GM18867 (cell line): ENCODE results near the gene INCA1.
"Not testable (repeated sequence)": the region's sequence is repeated elsewhere in the genome, so short reads cannot be mapped to it uniquely, and the experiment has no call there.

ENCODE experiments used
- ATAC-seq: cut with Tn5 transposase; IDR thresholded peaks from one replicate; pipeline ENCODE4 v1.9.1; 2021; ENCODE audit warnings: mild to moderate bottlenecking, moderate library complexity; ENCODE audit not compliant: unreplicated experiment

Gene INCA1

GRCh38 chr17:4997302-4998026, at the start of gene INCA1, which contains the start of gene KIF1C:
INCA1 (minus strand) TSS chr17:4997522; CDS start chr17:4994437, 3,085 bp downstream.
KIF1C (plus strand) TSS chr17:4997950; CDS start chr17:5000247, 2,297 bp downstream.
- ATAC-seq = peak; percentile 82

- no peak for ATAC-seq
Observed at GRCh38 chr17:5045496-5045895, 48.2 kb upstream of the INCA1 start.

- no peak for ATAC-seq
Observed at GRCh38 chr17:5044630-5045029, 47.3 kb upstream of the INCA1 start.

GRCh38 chr17:5043524-5043923, 46.2 kb upstream of the INCA1 start:
- no peak for ATAC-seq

- ATAC-seq = no peak
Observed at GRCh38 chr17:5042157-5043022, 45.1 kb upstream of the INCA1 start.

- ATAC-seq = no peak
Observed at GRCh38 chr17:5035315-5035714, 38.0 kb upstream of the INCA1 start, which contains the start of gene SLC52A1. SLC52A1 (minus strand) TSS chr17:5035426; CDS start chr17:5034606, 820 bp downstream.

GRCh38 chr17:5034651-5035050, 37.3 kb upstream of the INCA1 start:
- no peak for ATAC-seq

GRCh38 chr17:5034063-5034462, 36.7 kb upstream of the INCA1 start:
- ATAC-seq = no peak

GRCh38 chr17:5033352-5034015, 36.2 kb upstream of the INCA1 start:
- no peak for ATAC-seq

GRCh38 chr17:5032865-5033264, 35.5 kb upstream of the INCA1 start:
- no peak for ATAC-seq

- peak; percentile 55 for ATAC-seq
Observed at GRCh38 chr17:5031365-5032082, 34.2 kb upstream of the INCA1 start.

- ATAC-seq = not testable (repeated sequence)
Observed at GRCh38 chr17:5030168-5030567, 32.8 kb upstream of the INCA1 start.

GRCh38 chr17:5027916-5028315, 30.6 kb upstream of the INCA1 start:
- ATAC-seq = no peak

- ATAC-seq = no peak
Observed at GRCh38 chr17:5027299-5027698, 30.0 kb upstream of the INCA1 start.

GRCh38 chr17:5024604-5025003, 27.3 kb upstream of the INCA1 start:
- ATAC-seq = no peak

- no peak for ATAC-seq
Observed at GRCh38 chr17:5023588-5024147, 26.3 kb upstream of the INCA1 start.

- ATAC-seq = no peak
Observed at GRCh38 chr17:5022171-5022711, 24.9 kb upstream of the INCA1 start.

- no peak for ATAC-seq
Observed at GRCh38 chr17:5020502-5021023, 23.2 kb upstream of the INCA1 start.

GRCh38 chr17:5019475-5019956, 22.2 kb upstream of the INCA1 start:
- no peak for ATAC-seq

- ATAC-seq = no peak
Observed at GRCh38 chr17:5014357-5014756, 17.0 kb upstream of the INCA1 start.
